HL-60 (cell line): ENCODE measurements around the gene KSR1.

Experiments used
- TF ChIP-seq, protein P1 (sequence below): IDR thresholded peaks from one replicate; pipeline ENCODE4 v1.5.1; 2011; ENCODE audit warnings: low read length, control low read depth, inconsistent platforms; ENCODE audit not compliant: insufficient read depth
- TF ChIP-seq, protein P2 (sequence below): IDR thresholded peaks from 2 replicates; pipeline ENCODE4 v1.6.1; 2012; ENCODE audit warnings: low read depth; ENCODE audit not compliant: insufficient replicate concordance

DNA sequence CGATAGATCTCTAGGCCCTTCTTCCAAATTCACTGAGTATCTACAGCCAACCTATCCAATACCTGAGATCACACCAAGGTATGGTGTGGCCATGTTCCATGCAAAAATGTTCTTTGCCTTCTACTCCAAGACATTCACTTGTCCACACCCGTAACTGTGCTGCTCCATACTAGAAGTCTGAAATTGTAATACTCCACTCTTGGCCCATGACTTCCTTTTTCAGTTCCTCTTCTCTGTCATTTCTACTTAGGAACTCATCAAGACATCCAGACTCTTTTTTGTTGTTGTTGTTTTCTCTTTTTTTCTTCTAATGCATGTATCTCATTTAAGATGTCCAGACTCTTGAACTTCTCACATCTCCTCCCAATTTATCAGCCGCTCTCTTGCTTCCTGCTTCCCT is 42.5 kb upstream of the KSR1 start:
- TF ChIP-seq, protein P1, sequence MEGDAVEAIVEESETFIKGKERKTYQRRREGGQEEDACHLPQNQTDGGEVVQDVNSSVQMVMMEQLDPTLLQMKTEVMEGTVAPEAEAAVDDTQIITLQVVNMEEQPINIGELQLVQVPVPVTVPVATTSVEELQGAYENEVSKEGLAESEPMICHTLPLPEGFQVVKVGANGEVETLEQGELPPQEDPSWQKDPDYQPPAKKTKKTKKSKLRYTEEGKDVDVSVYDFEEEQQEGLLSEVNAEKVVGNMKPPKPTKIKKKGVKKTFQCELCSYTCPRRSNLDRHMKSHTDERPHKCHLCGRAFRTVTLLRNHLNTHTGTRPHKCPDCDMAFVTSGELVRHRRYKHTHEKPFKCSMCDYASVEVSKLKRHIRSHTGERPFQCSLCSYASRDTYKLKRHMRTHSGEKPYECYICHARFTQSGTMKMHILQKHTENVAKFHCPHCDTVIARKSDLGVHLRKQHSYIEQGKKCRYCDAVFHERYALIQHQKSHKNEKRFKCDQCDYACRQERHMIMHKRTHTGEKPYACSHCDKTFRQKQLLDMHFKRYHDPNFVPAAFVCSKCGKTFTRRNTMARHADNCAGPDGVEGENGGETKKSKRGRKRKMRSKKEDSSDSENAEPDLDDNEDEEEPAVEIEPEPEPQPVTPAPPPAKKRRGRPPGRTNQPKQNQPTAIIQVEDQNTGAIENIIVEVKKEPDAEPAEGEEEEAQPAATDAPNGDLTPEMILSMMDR: no peak
- TF ChIP-seq, protein P2, sequence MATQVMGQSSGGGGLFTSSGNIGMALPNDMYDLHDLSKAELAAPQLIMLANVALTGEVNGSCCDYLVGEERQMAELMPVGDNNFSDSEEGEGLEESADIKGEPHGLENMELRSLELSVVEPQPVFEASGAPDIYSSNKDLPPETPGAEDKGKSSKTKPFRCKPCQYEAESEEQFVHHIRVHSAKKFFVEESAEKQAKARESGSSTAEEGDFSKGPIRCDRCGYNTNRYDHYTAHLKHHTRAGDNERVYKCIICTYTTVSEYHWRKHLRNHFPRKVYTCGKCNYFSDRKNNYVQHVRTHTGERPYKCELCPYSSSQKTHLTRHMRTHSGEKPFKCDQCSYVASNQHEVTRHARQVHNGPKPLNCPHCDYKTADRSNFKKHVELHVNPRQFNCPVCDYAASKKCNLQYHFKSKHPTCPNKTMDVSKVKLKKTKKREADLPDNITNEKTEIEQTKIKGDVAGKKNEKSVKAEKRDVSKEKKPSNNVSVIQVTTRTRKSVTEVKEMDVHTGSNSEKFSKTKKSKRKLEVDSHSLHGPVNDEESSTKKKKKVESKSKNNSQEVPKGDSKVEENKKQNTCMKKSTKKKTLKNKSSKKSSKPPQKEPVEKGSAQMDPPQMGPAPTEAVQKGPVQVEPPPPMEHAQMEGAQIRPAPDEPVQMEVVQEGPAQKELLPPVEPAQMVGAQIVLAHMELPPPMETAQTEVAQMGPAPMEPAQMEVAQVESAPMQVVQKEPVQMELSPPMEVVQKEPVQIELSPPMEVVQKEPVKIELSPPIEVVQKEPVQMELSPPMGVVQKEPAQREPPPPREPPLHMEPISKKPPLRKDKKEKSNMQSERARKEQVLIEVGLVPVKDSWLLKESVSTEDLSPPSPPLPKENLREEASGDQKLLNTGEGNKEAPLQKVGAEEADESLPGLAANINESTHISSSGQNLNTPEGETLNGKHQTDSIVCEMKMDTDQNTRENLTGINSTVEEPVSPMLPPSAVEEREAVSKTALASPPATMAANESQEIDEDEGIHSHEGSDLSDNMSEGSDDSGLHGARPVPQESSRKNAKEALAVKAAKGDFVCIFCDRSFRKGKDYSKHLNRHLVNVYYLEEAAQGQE: no peak
